Psoas muscle (tissue), 8 donors: ENCODE data around the gene COBL. TPM values are rescaled to one million over a fixed set of nuclear protein-coding genes. Genes with fewer than 3 reads are reported as not detected.

Experiments
- ATAC-seq, 4 donors: fragments of 200-7000 bp; cut with Tn5 transposase; one replicate each; pipeline ENCODE4 v1.9.1; 2020; ENCODE audit warnings: moderate library complexity in 3 of 4, mild to moderate bottlenecking in 2 of 4
- DNase-seq, 2 donors: peaks; one replicate each; pipeline ENCODE4 v3.0.0-alpha.2; 2020
- H3K27ac ChIP-seq: fragments of 200-600 bp; one replicate; pipeline ENCODE4 v1.8.0; 2022
- H3K27me3 ChIP-seq, 3 donors: fragments of 200-600 bp in 1 of 3; one replicate each; pipeline versions ENCODE4 v1.6.1 to v1.8.0; 2013 to 2022; ENCODE audit warnings: low read length in 2 of 3, mild to moderate bottlenecking in 2 of 3, moderate library complexity in 1 of 3; ENCODE audit not compliant: insufficient read depth in 3 of 3
- H3K36me3 ChIP-seq, 2 donors: fragments of 200-600 bp in 1 of 2; one replicate each; pipeline versions ENCODE4 v1.6.1 to v1.8.0; 2013 to 2022; ENCODE audit warnings: low read depth in 1 of 2, mild to moderate bottlenecking in 1 of 2, moderate library complexity in 1 of 2; ENCODE audit not compliant: insufficient read depth in 1 of 2
- H3K4me1 ChIP-seq: fragments of 200-600 bp; one replicate; pipeline ENCODE4 v1.8.0; 2022
- H3K4me3 ChIP-seq: fragments of 200-600 bp; one replicate; pipeline ENCODE4 v1.8.0; 2022; ENCODE audit warnings: mild to moderate bottlenecking
- H3K9me3 ChIP-seq: fragments of 200-600 bp; one replicate; pipeline ENCODE4 v1.8.0; 2022
- WGBS, 3 donors: extraction: QIAGEN DNeasy Blood & Tissue Kit; methylation state at CpG; one replicate each; pipeline versions ENCODE4 v1.1.6 to v1.1.7; 2013; 5-methylcytosine and 5-hydroxymethylcytosine counted together
- intact Hi-C, 2 donors: fragments of 100-400 bp; cut with DNase I; formaldehyde crosslinking; loops; one replicate each; pipeline versions ENCODE4 v1.11.0 to v1.14.2; 2022
- polyA plus RNA-seq, 3 donors: library from polyadenylated mRNA; stranded (reverse); fragments of 200-250 nt; gene quantifications; one replicate each; pipeline ENCODE4 v1.2.3, GENCODE V29; 2013
- total RNA-seq, 4 donors: library from RNA; stranded (reverse); fragmentation: NEBNext Ultra II Directional in 2 of 4; extraction: Animal tissue kit (Norgen Biotek cat#: 25700) in 2 of 4; gene quantifications; one replicate each; pipeline versions ENCODE4 v1.2.1 to v1.2.4, GENCODE V29; 2021 to 2023
- TF ChIP-seq, protein P1 (sequence below): fragments of 200-600 bp; IDR thresholded peaks from one replicate; pipeline ENCODE4 v1.8.0; 2022; ENCODE audit warnings: antibody characterized with exemption
- donor health status: healthy with polysubstance abuse.
- donor health status: DM: no; HTN: no; CAD: no; lungs with moderate emphysema.
- donor health status: Bipolar disorder and iron deficiency.
- donor health status: healthy.
- donor health status: DM: yes; HTN: yes; CAD: no.
- donor health status: DM: no; HTN: no; CAD: no.
- donor health status: DM: no; HTN: no; CAD: no.
- donor health status: DM: yes; HTN: yes; CAD: no.

COBL gene
- total and polyA plus RNA-seq, 7 donors: 57.5 to 139 (median 115) TPM

DNA sequence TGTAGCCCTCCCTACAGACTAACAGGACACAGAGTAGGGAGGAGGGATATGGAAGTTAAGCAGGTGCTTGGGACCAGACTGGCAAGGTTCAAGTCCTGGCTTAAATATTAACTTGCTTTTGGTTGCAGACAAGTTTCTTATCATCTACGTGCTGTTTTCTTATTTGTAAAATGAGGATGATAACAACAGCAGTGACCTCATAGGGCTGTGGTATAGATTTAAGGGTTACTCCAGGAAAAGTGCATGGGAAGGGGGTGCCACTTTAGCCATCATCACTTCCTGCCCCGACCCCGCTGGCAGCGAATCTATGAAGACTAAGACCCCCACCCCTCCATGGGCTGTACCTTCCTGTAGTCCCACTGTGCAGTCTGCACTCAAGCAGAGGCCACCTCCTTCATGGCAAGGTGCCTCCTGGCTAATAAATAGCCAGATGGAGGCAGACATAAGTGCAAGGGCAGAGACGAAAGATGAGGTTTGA, 250.2 kb downstream of the COBL start:
- WGBS, 3 donors: 88 to 95% (median 92%) methylated on average over 5 of the region's 5 CpGs
- ATAC-seq: no peak
- H3K27me3 ChIP-seq: no peaks in the 10 kb centered on the region
- peaks cover 15% of the 10 kb centered on the region for H3K4me1 ChIP-seq
- no peak overlapping the region for H3K27ac ChIP-seq
- H3K4me3 ChIP-seq: no peak overlapping the region
- TF ChIP-seq, protein P1, sequence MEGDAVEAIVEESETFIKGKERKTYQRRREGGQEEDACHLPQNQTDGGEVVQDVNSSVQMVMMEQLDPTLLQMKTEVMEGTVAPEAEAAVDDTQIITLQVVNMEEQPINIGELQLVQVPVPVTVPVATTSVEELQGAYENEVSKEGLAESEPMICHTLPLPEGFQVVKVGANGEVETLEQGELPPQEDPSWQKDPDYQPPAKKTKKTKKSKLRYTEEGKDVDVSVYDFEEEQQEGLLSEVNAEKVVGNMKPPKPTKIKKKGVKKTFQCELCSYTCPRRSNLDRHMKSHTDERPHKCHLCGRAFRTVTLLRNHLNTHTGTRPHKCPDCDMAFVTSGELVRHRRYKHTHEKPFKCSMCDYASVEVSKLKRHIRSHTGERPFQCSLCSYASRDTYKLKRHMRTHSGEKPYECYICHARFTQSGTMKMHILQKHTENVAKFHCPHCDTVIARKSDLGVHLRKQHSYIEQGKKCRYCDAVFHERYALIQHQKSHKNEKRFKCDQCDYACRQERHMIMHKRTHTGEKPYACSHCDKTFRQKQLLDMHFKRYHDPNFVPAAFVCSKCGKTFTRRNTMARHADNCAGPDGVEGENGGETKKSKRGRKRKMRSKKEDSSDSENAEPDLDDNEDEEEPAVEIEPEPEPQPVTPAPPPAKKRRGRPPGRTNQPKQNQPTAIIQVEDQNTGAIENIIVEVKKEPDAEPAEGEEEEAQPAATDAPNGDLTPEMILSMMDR: no peak
- no peaks in the 10 kb centered on the region for H3K9me3 ChIP-seq
- no peaks in the 10 kb centered on the region for H3K36me3 ChIP-seq
- no peak for DNase-seq
- intact Hi-C loops: loop anchor here in 1 of 2 donors (5.0 to 10.0 kb wide), 2 partner anchors 269 to 442 kb away; no protein-coding TSS in a partner anchor

DNA sequence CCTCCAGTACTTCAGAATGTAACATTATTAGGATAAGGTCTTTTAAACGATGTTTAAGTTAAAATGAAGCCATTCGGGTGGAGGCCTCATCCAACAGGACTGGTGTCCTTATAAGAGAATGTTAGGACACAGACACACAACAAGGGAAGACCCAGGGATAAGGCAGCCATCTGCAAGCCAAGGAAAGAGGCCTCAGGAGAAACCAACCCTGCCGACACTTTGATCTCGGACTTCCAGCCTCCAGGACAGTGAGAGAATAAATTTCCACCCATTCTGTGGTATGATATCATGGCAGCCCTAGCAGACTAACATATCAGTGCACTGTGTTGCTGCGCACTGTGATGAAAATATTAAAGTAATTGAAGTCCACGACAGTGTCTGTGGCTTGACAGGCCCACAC, 250.8 kb downstream of the COBL start:
- WGBS, 3 donors: 93 to 96% (median 96%) methylated on average over 6 of the region's 6 CpGs
- H3K36me3 ChIP-seq: no peaks in the 10 kb centered on the region
- TF ChIP-seq, protein P1: no peak
- DNase-seq: no peak
- peaks cover 15% of the 10 kb centered on the region for H3K4me1 ChIP-seq
- no peak overlapping the region for H3K27ac ChIP-seq
- no peaks in the 10 kb centered on the region for H3K9me3 ChIP-seq
- H3K27me3 ChIP-seq: no peaks in the 10 kb centered on the region
- intact Hi-C loops: loop anchor here in 1 of 2 donors (5.0 to 10.0 kb wide), 2 partner anchors 268 to 441 kb away; no protein-coding TSS in a partner anchor
- no peak overlapping the region for H3K4me3 ChIP-seq
- no peak for ATAC-seq

DNA sequence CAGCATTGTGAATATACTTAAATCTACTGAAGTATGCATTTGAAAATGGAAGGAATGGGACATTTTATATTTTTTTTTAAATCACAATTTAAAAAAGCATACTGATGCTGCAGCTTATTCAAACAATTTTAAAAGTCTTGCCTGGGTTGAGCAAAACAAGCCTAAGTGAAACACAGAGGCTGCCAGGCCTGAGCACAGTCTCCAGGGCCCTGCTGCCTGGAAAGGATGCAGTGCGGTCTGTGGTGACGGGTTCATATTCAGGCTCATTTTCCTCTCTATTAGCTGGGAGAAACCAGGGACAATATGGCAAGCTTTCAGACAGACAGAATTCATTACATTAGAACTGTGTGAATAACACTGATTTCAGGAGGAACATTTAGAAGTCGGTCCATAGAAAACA, 251.9 kb downstream of the COBL start:
- intact Hi-C loops: loop anchor here in 1 of 2 donors (5.0 to 10.0 kb wide), 2 partner anchors 267 to 440 kb away; no protein-coding TSS in a partner anchor
- no peaks in the 10 kb centered on the region for H3K9me3 ChIP-seq
- DNase-seq (no peak), ATAC-seq (no peak)
- 88 to 94% (median 91%) methylated on average over 3 of the region's 3 CpGs for WGBS, 3 donors
- H3K36me3 ChIP-seq: no peaks in the 10 kb centered on the region
- no peak overlapping the region for H3K27ac ChIP-seq
- no peak overlapping the region for H3K4me3 ChIP-seq
- H3K4me1 ChIP-seq: peaks cover 15% of the 10 kb centered on the region
- TF ChIP-seq, protein P1: no peak
- no peaks in the 10 kb centered on the region for H3K27me3 ChIP-seq

DNA sequence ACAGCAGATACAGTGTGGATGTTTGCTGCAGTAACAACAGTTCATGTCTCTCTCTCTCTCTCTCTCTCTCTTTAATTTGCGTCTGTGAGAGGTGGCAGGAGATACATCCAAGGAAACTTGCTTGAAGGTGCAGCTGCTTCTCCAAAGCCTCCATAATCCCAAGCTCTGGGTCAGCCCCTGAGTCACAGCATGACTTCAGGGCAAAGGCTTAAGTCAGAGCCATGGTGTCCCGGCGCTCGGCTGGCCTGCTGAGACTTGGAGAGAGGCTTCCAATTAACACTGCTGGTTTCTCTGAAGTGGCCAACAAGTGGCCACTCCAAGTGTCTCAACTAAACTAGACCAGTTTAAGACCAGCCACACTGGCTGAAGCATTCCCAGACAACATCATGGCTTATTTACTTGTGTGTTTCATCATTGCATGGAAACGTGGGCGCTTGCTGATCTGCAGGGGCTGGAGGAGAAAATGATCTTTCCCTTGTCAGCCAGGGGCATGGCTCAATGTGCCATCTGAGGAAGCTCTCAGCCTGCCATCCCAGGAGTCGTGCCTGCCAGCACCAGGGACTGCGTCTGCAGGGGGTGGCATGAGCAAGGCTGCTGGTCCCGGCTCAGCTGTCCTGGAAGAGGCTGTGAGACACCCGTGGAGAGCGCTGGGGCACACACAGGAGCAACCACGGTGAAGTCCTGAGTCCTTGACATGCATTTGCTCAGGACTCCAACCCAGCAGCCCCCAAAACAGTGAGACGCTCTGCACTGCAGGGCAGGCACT, 254.2 kb downstream of the COBL start:
- 35 to 61% (median 43%) methylated on average over 13 of the region's 13 CpGs for WGBS, 3 donors
- intact Hi-C loops: loop anchor here in 1 of 2 donors (10.0 kb wide), 1 partner anchor 438 kb away; no protein-coding TSS in a partner anchor
- Histone ChIP-seq H3K9me3 (no peaks in the 10 kb centered on the region), H3K36me3 (no peaks in the 10 kb centered on the region), H3K27ac (no peak overlapping the region), H3K4me1 (peaks cover 9% of the 10 kb centered on the region), H3K4me3 (no peak overlapping the region), H3K27me3 (no peaks in the 10 kb centered on the region)
- peak; percentile 57 to 84 (median 62) for ATAC-seq
- DNase-seq: no peak
- TF ChIP-seq, protein P1: no peak
